DND-41 (cell line): ENCODE measurements around the gene KLK6.

Experiments
- ATAC-seq: fragments of 200-7000 bp; cut with Tn5 transposase; 3 replicates; pipeline ENCODE4 v1.9.1; 2021; ENCODE audit warnings: low read depth; ENCODE audit not compliant: insufficient read depth
- DNase-seq: peaks from one replicate; pipeline ENCODE4 v3.0.0-alpha.2; 2020
- H2AFZ ChIP-seq: 2 replicates; pipeline ENCODE4 v1.6.0; 2012; ENCODE audit warnings: low read depth, low read length
- H3K27ac ChIP-seq: 2 replicates; pipeline ENCODE4 v1.5.1; 2012; ENCODE audit warnings: low read length, inconsistent platforms
- H3K27me3 ChIP-seq: fragments of 200-600 bp; sonication (generic); 2 replicates; pipeline ENCODE4 v1.6.0; 2012; ENCODE audit warnings: low read length, mild to moderate bottlenecking, inconsistent platforms; ENCODE audit not compliant: insufficient read depth, poor library complexity
- H3K36me3 ChIP-seq: 2 replicates; pipeline ENCODE4 v1.5.1; 2012; ENCODE audit warnings: low read length, inconsistent platforms; ENCODE audit not compliant: insufficient read depth
- H3K4me1 ChIP-seq: 2 replicates; pipeline ENCODE4 v1.5.1; 2012; ENCODE audit warnings: mild to moderate bottlenecking, low read length; ENCODE audit not compliant: insufficient read depth
- H3K4me2 ChIP-seq: 2 replicates; pipeline ENCODE4 v1.6.0; 2012; ENCODE audit warnings: mild to moderate bottlenecking, moderate library complexity, low read length, inconsistent platforms; ENCODE audit not compliant: insufficient read depth
- H3K4me3 ChIP-seq, 2 experiments: fragments of 200-600 bp in 1 of 2; shearing (Covaris generic) in 1 of 2; 2 replicates each; pipeline ENCODE4 v1.5.1; 2012 to 2016; ENCODE audit warnings: inconsistent platforms in 2 of 2, low read length in 2 of 2, mild to moderate bottlenecking in 2 of 2, low read depth in 1 of 2, moderate library complexity in 1 of 2
- H3K79me2 ChIP-seq: 2 replicates; pipeline ENCODE4 v1.6.0; 2012; ENCODE audit warnings: low read length, inconsistent platforms; ENCODE audit not compliant: insufficient read depth
- H3K9ac ChIP-seq: 2 replicates; pipeline ENCODE4 v1.6.0; 2012; ENCODE audit warnings: low read depth, mild to moderate bottlenecking, inconsistent platforms, low read length, moderate library complexity
- H3K9me3 ChIP-seq: 2 replicates; pipeline ENCODE4 v1.5.1; 2012; ENCODE audit warnings: low read length, moderate library complexity, mild to moderate bottlenecking, inconsistent platforms; ENCODE audit not compliant: insufficient read depth, severe bottlenecking
- H4K20me1 ChIP-seq: 2 replicates; pipeline ENCODE4 v1.6.0; 2012; ENCODE audit warnings: low read length; ENCODE audit not compliant: insufficient read depth
- EZH2 ChIP-seq: IDR thresholded peaks from 3 replicates; pipeline ENCODE4 v1.6.1; 2012; ENCODE audit warnings: borderline replicate concordance, low read depth, mild to moderate bottlenecking, moderate library complexity, low read length, inconsistent platforms; ENCODE audit not compliant: severe bottlenecking
- TF ChIP-seq, protein P1 (sequence below): IDR thresholded peaks from 2 replicates; pipeline ENCODE4 v1.5.1; 2012; ENCODE audit warnings: borderline replicate concordance, low read length, moderate library complexity, mild to moderate bottlenecking; ENCODE audit not compliant: poor library complexity, severe bottlenecking; ENCODE audit errors: extremely low read depth

Gene KLK6

DNA sequence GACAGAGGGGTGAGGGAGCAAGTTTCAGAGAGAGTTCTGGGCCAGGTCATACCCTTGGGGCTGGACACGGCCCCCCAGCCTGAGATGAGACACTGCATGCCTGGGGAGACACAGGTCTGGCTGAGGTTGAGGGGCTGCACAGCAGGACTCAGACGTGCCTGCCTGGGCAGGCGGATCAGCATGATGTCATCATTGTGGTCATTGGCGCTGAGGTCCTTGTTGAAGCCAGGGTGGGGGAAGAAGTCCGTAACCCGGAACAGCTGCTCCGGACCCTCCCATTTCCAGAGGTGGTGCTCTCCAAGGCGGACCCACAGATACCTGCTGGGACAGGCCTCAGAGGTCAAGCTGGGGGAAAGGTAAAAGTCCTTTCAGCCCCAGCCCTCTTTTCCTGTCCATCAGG is 37.0 kb upstream of the KLK6 start:
- Histone ChIP-seq H3K79me2 (no peaks in the 10 kb centered on the region), H3K4me1 (no peaks in the 10 kb centered on the region), H4K20me1 (no peaks in the 10 kb centered on the region), H3K4me3 (no peak overlapping the region), H3K27me3 (no peaks in the 10 kb centered on the region), H3K9ac (no peak overlapping the region), H3K27ac (no peak overlapping the region), H2AFZ (no peak overlapping the region), H3K36me3 (no peaks in the 10 kb centered on the region), H3K9me3 (no peaks in the 10 kb centered on the region), H3K4me2 (no peak overlapping the region)
- DNase-seq (no peak), ATAC-seq (no peak)
- TF ChIP-seq, protein P1, sequence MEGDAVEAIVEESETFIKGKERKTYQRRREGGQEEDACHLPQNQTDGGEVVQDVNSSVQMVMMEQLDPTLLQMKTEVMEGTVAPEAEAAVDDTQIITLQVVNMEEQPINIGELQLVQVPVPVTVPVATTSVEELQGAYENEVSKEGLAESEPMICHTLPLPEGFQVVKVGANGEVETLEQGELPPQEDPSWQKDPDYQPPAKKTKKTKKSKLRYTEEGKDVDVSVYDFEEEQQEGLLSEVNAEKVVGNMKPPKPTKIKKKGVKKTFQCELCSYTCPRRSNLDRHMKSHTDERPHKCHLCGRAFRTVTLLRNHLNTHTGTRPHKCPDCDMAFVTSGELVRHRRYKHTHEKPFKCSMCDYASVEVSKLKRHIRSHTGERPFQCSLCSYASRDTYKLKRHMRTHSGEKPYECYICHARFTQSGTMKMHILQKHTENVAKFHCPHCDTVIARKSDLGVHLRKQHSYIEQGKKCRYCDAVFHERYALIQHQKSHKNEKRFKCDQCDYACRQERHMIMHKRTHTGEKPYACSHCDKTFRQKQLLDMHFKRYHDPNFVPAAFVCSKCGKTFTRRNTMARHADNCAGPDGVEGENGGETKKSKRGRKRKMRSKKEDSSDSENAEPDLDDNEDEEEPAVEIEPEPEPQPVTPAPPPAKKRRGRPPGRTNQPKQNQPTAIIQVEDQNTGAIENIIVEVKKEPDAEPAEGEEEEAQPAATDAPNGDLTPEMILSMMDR, result no peak
- no peak for TF ChIP-seq EZH2

DNA sequence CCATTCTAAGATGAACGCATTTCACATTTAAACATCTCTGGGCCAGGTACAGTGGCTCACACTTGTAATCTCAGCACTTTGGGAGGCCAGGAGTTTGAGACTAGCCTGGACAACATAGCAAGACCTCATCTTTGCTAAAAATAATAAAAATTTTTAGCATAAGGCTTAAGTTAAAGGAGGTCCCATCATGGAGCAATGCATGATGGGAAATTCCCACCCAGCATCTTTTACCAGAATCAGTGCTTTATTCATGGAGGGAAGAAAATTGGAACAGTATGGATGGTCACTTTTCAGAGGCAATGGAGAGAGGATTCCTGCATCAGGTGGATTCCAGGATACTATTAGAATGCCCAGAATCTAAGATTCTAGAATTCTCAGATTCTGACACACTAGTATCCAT is 35.9 kb upstream of the KLK6 start:
- no peak overlapping the region for H2AFZ ChIP-seq
- no peak overlapping the region for H3K4me2 ChIP-seq
- no peaks in the 10 kb centered on the region for H3K4me1 ChIP-seq
- no peak overlapping the region for H3K4me3 ChIP-seq
- H3K36me3 ChIP-seq, result no peaks in the 10 kb centered on the region
- no peak for TF ChIP-seq EZH2
- TF ChIP-seq, protein P1, result no peak
- H3K27me3 ChIP-seq, result no peaks in the 10 kb centered on the region
- H3K9ac ChIP-seq, result no peak overlapping the region
- DNase-seq (no peak), ATAC-seq (no peak)
- H3K9me3 ChIP-seq, result no peaks in the 10 kb centered on the region
- no peaks in the 10 kb centered on the region for H3K79me2 ChIP-seq
- no peak overlapping the region for H3K27ac ChIP-seq
- H4K20me1 ChIP-seq, result no peaks in the 10 kb centered on the region

DNA sequence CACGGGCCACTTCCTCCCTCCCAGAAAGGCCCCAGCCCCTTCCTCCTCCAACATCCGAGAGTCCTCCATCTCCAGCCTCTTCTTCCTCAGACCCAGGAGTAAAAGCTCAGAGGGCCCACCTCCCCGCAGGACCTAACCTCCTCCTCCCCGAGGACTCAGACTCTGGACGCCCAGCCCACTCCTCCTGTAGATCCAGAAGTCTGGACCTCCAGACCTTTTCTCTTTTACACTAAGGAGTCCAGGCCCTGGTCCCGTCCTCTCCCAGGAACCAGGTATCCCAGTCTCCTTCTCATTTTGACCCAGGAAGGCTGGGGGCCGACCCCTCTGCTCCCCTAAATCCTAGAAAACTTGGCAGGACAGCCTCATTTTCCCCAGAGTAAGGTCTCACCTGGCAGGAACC is 33.9 kb upstream of the KLK6 start:
- Histone ChIP-seq H3K4me3 (no peak overlapping the region), H3K9me3 (no peaks in the 10 kb centered on the region), H3K36me3 (no peaks in the 10 kb centered on the region), H3K4me2 (no peak overlapping the region), H2AFZ (no peak overlapping the region), H3K4me1 (no peaks in the 10 kb centered on the region), H3K27me3 (no peaks in the 10 kb centered on the region), H3K9ac (no peak overlapping the region), H3K27ac (no peak overlapping the region), H4K20me1 (0 out of 2 replicates have a peak, but pooled peaks cover 2% of the 10 kb centered on the region), H3K79me2 (no peaks in the 10 kb centered on the region)
- TF ChIP-seq, protein P1, result no peak
- TF ChIP-seq EZH2, result no peak
- ATAC-seq (no peak), DNase-seq (no peak)
